C4-2B (cell line): ENCODE data around the gene TOPBP1.

ENCODE experiments used
- H3K27ac ChIP-seq: fragments of 450-650 bp; 2 replicates; pipeline ENCODE4 v1.5.1; 2017
- ZFX ChIP-seq: fragments of 450-650 bp; IDR thresholded peaks from 2 replicates; pipeline ENCODE4 v1.6.1; 2017
- TF ChIP-seq, protein P1 (sequence below): fragments of 450-650 bp; conservative IDR thresholded peaks from 2 replicates; pipeline ENCODE4 v1.5.1; 2017; ENCODE audit warnings: mild to moderate bottlenecking

Gene TOPBP1

DNA sequence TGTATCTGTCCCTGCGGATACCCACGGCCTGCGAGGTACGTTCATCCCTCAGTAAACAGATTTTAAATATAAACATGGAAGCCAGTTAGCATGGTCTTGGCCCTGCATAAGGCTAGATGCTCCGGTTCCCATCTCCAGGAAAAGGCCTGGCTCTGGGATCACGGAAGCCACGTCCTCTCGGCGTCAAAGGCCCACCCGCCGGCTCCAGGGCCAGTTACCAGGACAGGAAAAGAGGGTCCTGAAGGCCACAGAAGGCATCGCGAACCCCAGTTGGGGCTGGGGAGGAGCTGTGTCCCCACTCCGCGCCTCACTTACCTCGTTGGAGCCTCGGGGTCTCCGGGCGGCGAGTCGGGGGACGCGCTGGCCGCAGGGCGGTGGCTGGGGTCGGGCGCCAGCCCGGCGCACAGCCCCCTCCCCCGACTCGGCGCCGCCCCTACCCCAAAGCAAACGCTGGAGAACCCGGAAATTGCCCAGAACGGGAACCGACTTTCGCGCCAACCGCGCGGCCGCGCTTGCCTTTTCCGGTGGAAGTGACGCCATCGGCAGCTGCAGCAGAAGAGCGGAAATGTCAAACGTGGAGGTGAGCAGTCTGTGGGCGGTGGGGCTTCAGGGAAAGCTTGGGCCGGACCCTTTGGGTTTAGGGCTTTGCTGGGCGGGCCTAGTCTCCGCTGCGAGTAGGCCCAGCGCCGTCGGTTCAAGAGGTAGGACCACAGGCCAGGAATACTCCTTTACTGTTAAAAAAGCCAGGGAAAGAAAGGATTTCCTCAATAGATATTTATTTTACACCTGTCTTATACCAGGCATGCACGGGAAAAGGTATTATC lies at the start of gene TOPBP1:
TOPBP1 (minus strand) TSS at position 488 of the 824 bp plus-strand sequence. CDS start 814 bp downstream, outside the sequence.
- TF ChIP-seq, protein P1, sequence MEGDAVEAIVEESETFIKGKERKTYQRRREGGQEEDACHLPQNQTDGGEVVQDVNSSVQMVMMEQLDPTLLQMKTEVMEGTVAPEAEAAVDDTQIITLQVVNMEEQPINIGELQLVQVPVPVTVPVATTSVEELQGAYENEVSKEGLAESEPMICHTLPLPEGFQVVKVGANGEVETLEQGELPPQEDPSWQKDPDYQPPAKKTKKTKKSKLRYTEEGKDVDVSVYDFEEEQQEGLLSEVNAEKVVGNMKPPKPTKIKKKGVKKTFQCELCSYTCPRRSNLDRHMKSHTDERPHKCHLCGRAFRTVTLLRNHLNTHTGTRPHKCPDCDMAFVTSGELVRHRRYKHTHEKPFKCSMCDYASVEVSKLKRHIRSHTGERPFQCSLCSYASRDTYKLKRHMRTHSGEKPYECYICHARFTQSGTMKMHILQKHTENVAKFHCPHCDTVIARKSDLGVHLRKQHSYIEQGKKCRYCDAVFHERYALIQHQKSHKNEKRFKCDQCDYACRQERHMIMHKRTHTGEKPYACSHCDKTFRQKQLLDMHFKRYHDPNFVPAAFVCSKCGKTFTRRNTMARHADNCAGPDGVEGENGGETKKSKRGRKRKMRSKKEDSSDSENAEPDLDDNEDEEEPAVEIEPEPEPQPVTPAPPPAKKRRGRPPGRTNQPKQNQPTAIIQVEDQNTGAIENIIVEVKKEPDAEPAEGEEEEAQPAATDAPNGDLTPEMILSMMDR: no peak
- TF ChIP-seq ZFX: peak; percentile 89
- peak within 1 kb of the TSS; percentile 96 for H3K27ac ChIP-seq

DNA sequence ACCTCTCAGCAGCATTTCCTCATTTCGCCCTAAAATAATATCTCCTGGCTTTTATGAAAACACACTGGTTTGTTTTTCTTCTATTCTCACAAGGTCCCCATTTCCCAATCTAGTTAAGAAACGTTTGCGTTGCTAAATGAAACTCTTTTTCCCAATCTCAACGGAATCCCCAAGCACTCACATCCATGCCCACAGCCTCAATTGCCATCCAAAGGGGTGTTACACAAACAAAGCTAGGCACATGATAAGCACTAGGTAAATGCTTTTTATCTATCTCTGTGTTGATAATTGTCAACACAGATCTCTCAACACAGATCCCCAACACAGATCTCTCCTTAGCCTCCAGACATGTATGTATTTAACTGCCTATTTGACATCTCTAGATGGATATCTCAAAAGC lies 49.3 kb upstream of the TOPBP1 start:
- H3K27ac ChIP-seq: no peak overlapping the region
- TF ChIP-seq ZFX: no peak
- TF ChIP-seq, protein P1: no peak

DNA sequence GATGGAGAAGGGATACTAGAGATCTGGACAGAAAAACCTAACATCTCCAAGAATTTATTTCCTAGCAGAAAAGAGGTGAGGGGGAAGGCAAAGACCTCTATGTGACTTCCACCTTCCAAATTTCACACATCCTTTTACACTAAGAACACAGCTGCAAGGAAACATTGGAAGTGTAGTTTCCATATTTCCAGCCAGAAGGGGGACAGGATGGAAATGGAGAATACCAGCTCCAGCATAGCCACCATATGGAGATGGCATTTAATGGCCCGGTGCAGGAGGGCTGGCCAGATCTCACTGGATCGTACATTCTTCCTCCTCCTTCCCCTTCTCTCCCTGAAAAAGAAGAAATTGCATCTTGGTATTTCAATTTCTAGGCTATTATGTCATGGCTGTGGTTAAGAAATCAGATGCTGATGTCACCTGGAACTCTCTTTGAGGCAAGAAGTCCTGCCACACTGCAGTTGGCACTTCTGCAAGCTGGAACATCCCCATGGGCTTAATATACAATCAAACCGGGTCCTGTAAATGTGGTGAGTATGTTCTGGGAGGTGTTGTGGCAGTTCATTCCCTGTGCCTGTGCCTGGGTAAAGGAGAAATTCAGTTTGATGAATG lies 47.5 kb upstream of the TOPBP1 start:
- TF ChIP-seq, protein P1: no peak
- TF ChIP-seq ZFX: no peak
- H3K27ac ChIP-seq: no peak overlapping the region

DNA sequence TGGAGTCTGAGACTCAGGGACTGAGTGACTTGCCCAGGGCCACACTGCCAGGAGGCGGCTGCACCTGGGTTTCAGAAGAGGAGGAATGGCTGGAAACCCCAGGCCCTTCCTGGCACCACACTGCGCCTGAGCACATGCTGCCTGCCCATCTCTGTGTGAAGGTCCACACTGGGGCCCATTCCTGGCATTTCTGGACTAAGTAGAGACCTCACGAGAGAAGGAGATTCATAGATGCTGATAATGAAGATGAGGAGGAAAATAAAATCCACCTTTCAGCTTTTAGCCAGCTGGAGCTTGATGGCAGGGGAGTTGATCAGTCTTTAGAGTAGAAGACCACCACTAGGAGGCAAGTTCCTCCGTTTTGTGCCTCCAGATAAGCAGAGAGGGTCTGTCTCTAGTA lies 44.3 kb upstream of the TOPBP1 start:
- TF ChIP-seq, protein P1: no peak
- TF ChIP-seq ZFX: no peak
- no peak overlapping the region for H3K27ac ChIP-seq

DNA sequence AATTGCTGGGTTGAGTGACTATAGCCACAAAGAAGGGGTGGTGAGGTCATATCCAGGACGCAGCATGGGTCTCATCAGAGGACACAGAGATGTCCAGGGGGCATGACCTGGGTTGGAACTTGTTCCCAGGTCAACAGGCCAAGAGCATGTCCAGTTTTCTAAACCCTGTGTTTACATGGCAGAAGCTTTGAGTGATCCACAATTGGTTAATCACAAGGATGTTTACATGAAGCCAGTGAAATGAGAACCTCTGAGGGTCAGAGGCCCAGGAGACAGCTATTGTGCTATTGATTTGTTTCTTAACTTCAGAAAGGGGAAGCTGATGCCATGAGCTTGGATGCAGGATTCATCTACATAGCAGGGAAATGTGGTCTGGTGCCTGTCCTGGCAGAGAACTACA lies 42.2 kb upstream of the TOPBP1 start:
- TF ChIP-seq ZFX: no peak
- TF ChIP-seq, protein P1: no peak
- H3K27ac ChIP-seq: no peak overlapping the region

DNA sequence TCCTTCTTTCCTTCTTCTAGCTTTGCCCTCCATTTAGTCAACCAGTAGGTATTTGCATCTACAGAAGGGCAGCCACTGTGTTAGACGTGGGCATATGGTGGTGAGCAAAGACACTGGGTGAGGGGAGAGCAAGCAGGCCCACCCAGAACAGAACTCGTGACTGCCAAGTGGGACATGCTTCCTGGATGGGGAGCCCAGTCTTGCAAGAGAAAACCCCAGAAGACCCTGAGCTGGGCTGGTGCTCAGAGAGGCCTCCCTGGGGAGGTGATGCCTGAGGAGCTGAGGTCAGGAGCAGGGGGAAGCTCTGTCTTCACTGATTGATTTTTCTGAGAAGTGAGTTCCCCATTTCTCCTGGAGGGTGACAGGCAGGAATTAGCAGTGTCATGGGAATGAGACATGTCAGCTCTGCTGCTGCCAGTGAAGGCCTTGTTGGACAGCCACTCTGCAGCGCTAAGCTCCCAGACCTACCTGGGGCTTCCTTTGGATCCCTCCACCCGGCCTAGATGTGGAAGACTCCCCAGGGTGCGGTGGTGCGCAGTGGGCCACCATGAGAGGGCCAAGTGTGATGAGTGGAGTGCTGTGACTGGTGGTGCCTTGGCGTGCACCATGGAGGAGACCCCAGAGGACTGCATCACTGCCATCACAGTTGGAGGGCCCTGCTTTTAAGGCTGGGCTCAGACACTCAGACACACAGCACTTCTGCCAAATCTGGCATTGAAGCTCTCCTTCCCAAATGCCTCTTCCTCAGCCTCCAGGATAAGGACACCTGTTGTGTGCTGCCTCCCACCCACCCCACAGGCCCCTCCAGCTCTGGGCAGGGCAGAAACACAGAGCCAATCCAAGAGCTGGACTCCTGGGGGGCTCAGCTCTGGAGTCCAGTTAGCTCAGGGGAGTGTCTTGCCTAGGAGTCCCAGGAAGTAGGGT lies 40.0 kb upstream of the TOPBP1 start:
- TF ChIP-seq, protein P1: no peak
- no peak for TF ChIP-seq ZFX

More for the DNA sequence above, 40.0 kb upstream of the TOPBP1 start:
- no peak overlapping the region for H3K27ac ChIP-seq
